Mucosa of gallbladder (tissue), 1 donor: ENCODE measurements around the gene CPB2. TPM values are rescaled to one million over a fixed set of nuclear protein-coding genes. Genes with fewer than 3 reads are reported as not detected.

ENCODE experiments used
- total RNA-seq: library from RNA; stranded (reverse); gene quantifications from one replicate; pipeline ENCODE4 v1.2.1, GENCODE V29; 2021
- donor health status: DM: no; HTN: no; CAD: no.

The CPB2 gene
- total RNA-seq, 1 donor from 2014 or later, result 13.3 TPM

Other genes with a start within 250 kb of the CPB2 start
- 43.3 TPM for gene ZC3H13, start 52.3 kb downstream of the CPB2 start, total RNA-seq
- 43.4 TPM for gene LCP1, start 77.1 kb upstream of the CPB2 start, total RNA-seq
- gene LRRC63, start 106.9 kb upstream of the CPB2 start, total RNA-seq, result 0.69 TPM